NCI-H345 treated with DMSO at 0.1 percent for 48 hours (cell line): Measurements from ENCODE around the gene CHN2.

Experiments
- DNase-seq: peaks from one replicate; lab custom pipeline; 2025; ENCODE audit not compliant: unreplicated experiment; lab: John Stamatoyannopoulos, UW

Gene CHN2

DNA sequence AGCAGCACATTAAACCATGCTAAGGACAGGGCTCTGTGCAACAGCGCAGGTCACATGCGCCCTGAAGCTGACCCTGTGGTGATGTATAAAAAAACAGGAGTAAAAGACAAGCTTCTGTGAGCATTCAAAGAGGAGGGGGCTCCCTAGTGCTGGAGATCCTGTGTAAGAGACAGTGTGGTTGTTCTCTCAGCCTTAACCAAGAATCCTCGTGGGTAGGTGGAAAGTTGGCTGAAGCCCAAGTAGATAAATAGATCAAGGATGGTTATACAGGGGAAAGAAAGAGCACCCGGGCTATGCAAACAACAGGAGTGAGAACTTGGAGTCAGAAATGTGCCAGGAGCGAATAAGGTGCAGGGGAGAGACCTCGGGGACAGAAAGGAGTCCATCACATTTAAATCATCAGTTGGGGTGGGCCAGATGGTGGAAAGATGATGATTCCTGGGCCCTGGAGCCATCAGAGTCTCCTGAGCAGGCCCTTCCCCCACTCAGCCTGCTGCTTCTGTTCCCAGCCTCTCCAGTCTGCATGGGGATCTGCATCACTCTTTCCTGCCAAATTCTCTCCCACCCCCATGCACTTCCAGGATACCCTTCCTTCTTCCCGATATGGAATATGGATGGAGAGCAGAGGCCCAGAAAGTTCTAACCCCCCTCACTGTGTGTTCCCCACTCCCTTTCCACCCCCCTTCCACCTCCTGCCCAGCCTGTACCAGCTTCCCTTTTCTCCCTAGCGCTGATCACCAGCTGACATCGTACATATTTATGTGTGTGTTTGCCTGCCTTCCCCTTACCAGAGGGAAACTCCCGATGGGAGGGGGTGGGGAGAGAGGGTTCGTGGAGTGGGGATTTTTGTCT, 291.0 kb downstream of the CHN2 start:
- peak; percentile 19 for DNase-seq

DNA sequence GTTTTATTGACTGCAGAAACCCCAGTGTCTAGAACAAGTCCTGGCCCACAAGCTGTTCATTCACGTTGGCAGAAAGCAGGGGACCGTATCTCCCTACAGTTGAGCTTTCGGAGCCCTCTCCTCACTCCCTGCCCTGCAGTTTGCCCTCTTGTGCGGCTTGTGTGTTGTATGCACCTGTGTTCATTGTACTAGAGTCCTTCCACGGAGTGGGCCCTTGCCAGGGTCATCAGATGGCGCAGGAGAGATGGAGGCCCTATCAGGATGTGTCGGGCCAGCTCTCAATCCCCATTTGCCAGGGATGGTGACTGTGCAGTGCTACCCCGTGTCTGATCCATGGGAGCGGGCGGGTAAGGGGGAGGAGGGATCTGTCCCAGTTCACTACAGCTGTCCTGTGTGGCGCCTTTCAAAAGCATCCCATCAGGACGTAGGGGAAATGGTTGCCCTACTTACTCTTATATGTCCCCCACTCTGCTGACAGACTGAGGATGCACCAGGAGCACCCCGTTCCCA, 291.7 kb downstream of the CHN2 start:
- no peak for DNase-seq

DNA sequence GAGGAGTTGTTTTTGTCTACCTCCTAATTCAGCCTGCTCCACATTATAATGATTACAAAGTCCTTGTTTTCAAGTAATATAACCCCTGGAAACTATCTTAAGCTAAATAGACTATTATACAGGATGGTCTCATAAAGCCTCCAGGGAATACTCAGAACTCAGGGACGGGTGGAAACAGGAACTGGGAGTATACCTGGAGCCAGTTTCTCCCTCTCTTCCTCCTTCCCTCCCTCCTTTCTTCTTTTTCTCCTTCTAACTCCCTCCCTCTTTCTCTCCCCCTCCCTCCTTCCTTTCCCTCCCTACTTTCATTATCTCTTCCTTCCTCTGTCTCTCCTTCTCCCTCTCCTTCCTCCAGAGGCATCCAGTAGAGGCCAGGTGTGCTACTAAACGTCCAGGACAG, 292.8 kb downstream of the CHN2 start:
- DNase-seq = no peak

DNA sequence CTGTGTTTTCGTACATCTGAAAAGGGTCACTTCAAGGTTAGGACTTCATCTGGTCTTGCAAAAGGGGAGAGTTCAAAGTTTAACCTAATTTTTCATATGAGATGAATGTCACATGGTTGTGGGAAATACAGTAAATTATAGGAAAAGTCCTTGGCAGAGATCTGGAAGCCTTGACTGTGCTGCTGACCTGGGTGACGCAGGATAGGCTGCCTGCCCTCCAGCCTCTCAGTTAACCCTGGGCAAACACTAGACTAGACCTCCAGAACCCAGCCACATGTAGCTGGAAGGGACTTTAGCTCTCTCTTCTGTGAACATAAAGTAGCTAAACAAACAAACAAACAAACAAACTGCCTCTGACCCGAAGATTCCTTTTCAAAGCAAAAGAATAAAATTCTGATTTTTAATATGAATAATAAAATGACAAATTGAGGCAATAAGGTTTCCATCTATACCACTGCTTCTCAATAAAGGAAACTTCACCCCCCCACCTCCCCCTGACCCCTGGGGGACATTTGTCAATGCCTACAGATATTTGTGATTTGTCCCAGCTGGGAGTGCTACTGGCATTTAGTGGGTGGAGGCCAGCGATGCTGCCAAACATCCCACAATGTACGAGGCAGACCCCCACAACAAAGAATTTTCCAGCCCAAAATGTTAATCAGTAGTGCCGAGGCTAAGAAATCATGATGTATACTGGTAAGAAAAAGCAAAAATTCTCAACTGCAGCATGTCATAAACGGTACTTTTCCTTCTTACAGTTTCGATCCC, 293.8 kb downstream of the CHN2 start:
- DNase-seq = no peak

DNA sequence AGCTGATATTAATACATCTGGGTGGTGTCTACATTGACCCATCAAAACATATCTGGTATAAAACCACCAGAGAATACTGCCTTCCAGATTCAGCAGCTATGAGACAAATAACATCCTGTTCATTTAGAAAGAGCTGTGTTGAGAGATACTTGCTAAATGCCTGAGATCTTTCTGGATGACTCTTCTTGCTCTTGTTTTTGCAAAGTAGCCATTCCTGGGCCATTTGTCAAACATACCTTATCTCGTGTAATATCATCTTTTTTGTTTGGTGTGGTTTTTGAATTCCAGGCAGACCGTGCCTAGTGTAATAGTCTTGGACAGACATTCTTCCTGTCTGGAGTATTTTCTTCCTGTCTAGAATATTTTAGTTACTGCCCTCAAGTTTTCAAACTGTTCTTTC, 294.4 kb downstream of the CHN2 start:
- DNase-seq = no peak

GRCh38 chr7:29490094-29490607, 295.6 kb downstream of the CHN2 start:
- no peak for DNase-seq

GRCh38 chr7:29494350-29494749, 299.8 kb downstream of the CHN2 start:
- DNase-seq = no peak

GRCh38 chr7:29495653-29496052, 301.1 kb downstream of the CHN2 start:
- no peak for DNase-seq

DNA sequence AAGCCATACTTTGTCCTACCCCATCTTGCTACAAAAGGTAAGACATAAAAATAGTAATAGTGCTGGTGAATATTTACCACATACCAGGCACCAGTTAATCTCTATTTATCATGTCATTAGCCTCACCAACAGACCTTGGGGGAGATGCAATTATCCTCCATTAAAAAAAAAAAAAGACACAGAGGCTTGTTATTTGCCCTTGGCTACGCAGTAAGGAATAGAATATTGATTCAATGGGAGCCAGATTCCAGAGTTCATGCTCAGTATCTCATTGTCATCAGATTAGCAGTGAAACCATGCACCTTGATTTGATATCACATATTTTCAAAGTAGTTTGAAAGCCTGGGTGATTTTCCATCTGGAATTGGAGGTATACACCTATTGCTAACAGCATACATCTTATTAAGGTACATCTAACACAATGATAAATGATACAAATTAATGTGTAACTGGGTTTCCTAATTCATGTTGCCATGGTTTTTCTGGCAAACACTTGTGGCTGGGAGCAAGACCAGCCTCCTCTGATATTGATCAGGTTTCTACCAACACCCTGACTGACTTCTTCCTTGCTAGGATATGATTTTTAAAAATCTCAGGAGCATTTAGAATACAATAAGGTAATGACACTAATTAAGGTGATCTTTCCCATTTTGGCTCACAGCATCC, 301.9 kb downstream of the CHN2 start:
- DNase-seq = no peak

DNA sequence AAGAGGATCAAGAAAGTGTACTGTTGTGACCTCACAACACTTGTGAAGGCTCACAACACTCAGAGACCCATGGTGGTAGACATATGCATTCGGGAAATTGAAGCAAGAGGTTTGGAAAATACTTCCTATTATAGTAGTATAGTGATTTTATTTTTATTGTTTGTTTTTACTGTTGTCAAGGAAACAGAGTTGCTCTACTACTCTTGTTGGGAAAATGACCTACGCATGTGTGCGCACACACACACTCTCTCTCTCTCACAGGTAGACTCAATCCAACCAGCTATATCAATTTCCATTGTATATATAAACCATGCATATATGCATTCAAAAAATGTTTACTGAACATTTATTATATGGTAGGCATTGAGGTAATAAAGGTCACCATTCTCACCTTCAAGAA, 305.4 kb downstream of the CHN2 start:
- DNase-seq = no peak

- DNase-seq = no peak
These were observed 306.1 kb downstream of the CHN2 start for GRCh38 chr7:29500719-29501118.

GRCh38 chr7:29502133-29502532, 307.6 kb downstream of the CHN2 start:
- no peak for DNase-seq

DNA sequence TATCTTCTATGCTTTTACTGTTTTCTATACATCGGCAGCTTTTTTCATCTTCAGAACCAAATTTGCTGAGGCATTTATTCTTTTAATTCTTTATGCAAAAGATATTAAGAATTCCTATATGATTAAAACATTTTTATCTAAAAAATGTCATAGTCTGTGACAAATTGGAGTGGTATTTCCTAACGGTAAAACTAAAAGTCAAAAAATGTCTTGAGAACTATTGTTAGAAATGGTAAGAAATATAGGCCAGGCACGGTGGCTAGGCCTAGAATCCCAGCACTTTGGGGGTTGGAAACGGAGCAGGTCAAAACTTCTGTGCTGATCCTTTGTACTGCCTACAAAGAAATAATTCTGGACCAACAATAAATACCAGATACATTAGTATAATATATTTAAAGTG, 311.4 kb downstream of the CHN2 start:
- no peak for DNase-seq

DNA sequence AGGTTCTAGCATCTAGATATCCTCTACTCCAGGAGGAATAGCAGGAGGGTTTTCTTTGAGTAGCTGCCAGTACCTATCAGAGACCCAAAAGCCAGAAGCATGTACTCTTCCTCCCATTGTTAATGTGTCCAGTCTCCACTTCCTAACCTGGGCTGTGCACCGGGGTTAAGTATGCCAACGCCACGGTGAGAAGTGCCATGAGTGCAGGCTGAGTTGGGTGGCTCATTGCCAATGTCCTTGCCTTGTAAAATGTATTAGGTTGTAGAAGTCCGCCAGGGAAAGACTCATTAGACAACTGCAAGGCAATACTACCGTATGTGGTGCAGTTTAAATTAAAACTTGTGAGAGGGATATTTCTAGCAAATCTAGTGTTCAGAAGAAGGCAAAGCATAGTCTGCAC, 314.0 kb downstream of the CHN2 start:
- no peak for DNase-seq

GRCh38 chr7:29510028-29510427, 315.5 kb downstream of the CHN2 start:
- no peak for DNase-seq

DNA sequence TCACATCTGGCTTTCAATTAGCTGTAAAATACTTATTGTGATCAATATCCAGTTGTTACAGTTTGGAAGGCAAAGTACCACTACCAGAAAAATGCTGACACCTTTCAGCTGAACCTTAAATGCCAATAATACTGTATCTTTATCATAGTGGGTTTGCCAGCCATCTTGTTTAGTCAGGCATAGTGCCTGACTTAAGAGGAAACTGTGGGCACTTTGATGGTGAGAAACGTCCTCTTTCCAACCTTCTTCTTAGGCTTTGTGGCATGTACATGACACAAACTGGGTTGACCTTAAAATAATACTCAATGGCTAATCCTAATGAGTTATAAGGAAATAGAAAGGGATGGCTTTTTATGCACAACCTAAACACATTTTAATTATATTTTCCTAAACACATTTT, 316.8 kb downstream of the CHN2 start:
- DNase-seq = no peak

DNA sequence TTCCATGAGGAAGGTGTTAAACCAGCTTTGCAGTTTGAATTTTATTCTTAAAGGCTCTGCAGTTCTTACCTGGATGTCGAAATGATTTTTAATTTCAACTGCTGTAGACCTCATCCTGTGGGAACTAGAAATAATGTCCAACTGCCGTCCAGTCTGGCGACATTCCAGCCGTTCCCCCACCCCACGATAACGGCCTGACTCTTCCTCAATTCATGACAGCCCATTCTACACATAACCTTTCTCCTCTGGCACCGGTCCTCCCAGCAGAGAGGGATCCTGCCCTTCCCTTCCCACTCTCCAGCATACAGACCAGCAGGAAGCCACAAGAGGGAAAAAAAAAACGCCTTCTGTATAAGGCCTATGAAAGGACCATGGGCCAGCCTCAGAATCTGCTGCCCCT, 317.3 kb downstream of the CHN2 start:
- no peak for DNase-seq

DNA sequence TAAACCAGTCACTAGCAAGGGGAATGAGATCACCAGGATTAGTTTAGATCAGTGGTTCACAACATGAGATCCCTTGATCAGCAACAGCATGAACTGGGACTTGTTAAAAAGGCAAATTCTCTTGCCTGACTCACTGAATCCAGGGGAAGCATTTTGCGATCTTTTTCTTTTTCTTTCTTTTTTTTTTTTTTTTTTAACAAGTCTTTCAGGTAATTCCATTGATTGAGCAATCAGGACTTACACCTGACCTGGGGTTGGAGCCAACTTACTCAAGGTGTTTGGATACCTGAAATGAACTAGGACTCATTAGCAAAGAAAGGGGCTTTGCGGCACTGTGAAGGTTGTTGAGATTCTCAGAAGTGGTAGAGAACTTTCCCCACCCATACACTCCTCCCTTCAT, 321.9 kb downstream of the CHN2 start:
- no peak for DNase-seq

GRCh38 chr7:29518616-29519015, 324.0 kb downstream of the CHN2 start:
- no peak for DNase-seq

DNA sequence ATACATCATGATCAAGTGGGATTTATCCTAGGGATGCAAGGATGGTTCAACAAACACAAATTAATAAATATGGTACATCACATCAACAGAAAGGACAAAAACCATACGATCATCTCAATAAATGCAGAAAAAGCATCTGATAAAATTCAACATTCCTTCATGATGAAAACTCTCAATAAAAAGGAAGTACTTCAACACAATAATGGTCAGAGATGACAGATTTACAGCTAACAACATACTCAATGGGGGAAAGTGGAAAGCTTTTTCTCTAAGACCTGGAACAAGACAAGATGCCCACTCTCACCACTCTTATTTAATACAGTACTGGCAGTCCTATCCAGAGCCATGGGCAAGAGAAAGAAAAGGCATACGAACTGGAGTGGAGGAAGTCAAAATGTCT, 329.2 kb downstream of the CHN2 start:
- no peak for DNase-seq

GRCh38 chr7:29527505-29528108, 333.0 kb downstream of the CHN2 start:
- no peak for DNase-seq
